Measurements from ENCODE around the gene ARHGAP26.

Gene ARHGAP26

DNA sequence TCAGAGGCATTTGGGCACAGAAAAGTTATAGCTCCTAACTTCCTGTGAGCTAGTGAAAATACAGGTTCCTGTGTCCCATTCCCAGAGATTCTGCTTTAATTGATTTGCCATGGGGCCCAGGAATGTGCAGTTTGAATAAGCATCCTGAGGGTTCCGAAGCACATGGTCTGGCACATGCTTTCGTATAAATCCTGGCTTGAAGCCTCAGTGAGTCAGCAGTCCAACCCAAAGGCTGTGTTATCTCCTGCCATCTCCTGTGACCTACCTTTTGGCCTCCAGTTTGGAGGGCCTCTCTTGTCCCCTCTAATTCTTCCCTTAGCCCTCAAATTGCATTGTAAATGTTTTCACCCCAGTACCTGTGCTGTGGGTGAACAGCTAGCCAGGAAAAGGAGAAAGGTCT lies 449.5 kb downstream of the ARHGAP26 start:
- TF ChIP-seq, protein P1, sequence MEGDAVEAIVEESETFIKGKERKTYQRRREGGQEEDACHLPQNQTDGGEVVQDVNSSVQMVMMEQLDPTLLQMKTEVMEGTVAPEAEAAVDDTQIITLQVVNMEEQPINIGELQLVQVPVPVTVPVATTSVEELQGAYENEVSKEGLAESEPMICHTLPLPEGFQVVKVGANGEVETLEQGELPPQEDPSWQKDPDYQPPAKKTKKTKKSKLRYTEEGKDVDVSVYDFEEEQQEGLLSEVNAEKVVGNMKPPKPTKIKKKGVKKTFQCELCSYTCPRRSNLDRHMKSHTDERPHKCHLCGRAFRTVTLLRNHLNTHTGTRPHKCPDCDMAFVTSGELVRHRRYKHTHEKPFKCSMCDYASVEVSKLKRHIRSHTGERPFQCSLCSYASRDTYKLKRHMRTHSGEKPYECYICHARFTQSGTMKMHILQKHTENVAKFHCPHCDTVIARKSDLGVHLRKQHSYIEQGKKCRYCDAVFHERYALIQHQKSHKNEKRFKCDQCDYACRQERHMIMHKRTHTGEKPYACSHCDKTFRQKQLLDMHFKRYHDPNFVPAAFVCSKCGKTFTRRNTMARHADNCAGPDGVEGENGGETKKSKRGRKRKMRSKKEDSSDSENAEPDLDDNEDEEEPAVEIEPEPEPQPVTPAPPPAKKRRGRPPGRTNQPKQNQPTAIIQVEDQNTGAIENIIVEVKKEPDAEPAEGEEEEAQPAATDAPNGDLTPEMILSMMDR (IDR thresholded peaks at IDR 0.05; ENCODE audit: borderline replicate concordance, insufficient read depth, low read depth, low read length): no peak

GRCh38 chr5:143220748-143221251 lies 450.6 kb downstream of the ARHGAP26 start:
- TF ChIP-seq, protein P1 (IDR thresholded peaks at IDR 0.05; ENCODE audit: borderline replicate concordance, insufficient read depth, low read depth, low read length): no peak
- peak overlapping the region; percentile 8 for H3K4me3 ChIP-seq (ENCODE audit: low read depth, low read length)

More for the DNA sequence above, 449.5 kb downstream of the ARHGAP26 start:
- no peak overlapping the region for H3K4me3 ChIP-seq (ENCODE audit: low read depth, low read length)

DNA sequence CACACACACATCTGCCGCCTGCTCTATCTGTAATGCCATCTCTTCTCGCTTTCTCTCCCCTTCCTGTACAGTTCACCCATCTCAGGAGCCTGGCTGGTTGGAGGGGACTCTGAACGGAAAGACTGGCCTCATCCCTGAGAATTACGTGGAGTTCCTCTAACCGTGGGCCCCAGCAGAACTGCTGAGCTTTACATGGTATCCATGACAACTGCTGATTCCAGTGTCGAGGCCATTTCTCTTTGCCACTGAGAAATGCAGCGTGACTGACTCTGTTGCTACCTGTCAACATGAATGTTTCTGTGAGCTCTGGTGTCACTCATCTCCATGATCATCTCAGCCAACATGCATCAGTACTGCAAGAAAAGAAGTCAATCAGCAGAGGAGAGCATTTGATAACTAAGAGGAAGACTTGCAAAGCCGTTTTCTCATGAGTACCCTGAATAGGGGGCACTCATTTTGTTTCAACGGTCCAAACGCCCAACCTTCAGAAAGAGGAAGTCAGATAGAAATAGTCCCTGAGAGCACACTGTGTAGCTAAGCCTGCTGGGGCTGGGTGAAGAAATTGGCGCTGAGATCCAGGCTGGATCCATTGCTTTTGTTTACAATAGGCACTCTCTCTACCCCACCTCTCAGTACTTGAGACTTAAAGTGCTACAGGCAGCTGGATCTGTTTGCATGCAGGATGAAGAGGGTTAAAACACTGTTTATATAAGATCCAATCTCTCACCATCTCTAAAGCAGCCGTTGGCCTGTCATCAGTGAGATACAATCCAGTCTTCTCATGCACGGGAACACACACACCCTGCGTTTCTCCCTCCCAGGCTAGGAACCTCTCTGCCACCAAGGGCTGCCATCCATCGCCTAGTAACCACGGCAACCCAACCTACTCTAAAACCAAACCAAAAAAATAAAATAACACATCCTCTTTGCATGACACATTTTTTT lies 452.4 kb downstream of the ARHGAP26 start:
- TF ChIP-seq, protein P1 (IDR thresholded peaks at IDR 0.05; ENCODE audit: borderline replicate concordance, insufficient read depth, low read depth, low read length): no peak
- H3K4me3 ChIP-seq (ENCODE audit: low read depth, low read length): peak overlapping the region; percentile 22

DNA sequence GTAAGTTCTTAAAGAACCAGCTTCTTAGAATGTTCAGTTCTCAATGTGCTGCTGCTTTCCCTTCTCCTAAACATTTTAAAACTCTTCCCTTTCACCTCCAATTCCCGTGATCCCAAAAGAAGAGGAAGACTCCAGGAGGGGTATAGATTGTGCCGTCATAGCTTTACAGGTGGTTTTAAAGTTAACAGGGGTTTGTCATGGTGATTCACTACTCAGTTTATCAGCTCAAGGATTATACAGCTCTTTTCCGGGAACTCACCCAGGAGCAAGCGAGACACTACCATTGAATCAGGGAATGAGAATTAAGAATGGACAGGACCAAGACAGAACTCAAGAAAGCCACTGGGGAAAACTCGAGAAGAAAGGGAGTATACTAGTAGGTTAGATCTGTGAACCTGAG lies 454.5 kb downstream of the ARHGAP26 start:
- TF ChIP-seq, protein P1 (IDR thresholded peaks at IDR 0.05; ENCODE audit: borderline replicate concordance, insufficient read depth, low read depth, low read length): no peak
- H3K4me3 ChIP-seq (ENCODE audit: low read depth, low read length): no peak overlapping the region

DNA sequence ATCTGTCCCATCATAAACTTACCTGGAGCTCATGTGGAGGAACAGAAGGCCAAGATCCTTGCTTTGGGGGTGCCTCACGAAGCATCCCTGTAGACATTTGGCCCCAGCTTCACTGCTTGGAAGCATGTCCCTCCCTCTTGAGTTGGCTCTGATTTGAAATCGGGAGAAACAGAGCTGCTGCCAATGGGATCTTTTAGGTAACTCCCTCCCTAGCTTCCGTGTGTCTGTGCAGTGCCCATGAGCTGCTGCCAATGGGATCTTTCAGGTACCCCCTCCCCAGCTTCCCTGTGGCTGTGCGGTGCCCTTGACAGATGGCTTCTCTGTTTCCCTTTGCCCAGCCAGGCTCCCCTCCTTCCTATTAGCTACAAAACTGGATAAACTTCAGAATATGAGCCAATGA lies 455.3 kb downstream of the ARHGAP26 start:
- H3K4me3 ChIP-seq (ENCODE audit: low read depth, low read length): no peak overlapping the region
- TF ChIP-seq, protein P1 (IDR thresholded peaks at IDR 0.05; ENCODE audit: borderline replicate concordance, insufficient read depth, low read depth, low read length): no peak

GRCh38 chr5:143226361-143226760 lies 456.2 kb downstream of the ARHGAP26 start:
- no peak overlapping the region for H3K4me3 ChIP-seq (ENCODE audit: low read depth, low read length)

More at GRCh38 chr5:143226361-143226760, 456.2 kb downstream of the ARHGAP26 start:
- TF ChIP-seq, protein P1 (IDR thresholded peaks at IDR 0.05; ENCODE audit: borderline replicate concordance, insufficient read depth, low read depth, low read length): no peak
